Activated CD4-positive, alpha-beta T cell treated with anti-CD3 and anti-CD28 coated beads, Interleukin-2, Interleukin-6, amounts not matched to agents 100 ng/mL and 50 ng/mL, durations not matched to agents 16 hours and 8 hours (primary cell): ENCODE measurements around the gene CD74.

Experiments
- DNase-seq: peaks from one replicate; pipeline ENCODE4 v3.0.0-alpha.2; 2020

The CD74 gene

DNA sequence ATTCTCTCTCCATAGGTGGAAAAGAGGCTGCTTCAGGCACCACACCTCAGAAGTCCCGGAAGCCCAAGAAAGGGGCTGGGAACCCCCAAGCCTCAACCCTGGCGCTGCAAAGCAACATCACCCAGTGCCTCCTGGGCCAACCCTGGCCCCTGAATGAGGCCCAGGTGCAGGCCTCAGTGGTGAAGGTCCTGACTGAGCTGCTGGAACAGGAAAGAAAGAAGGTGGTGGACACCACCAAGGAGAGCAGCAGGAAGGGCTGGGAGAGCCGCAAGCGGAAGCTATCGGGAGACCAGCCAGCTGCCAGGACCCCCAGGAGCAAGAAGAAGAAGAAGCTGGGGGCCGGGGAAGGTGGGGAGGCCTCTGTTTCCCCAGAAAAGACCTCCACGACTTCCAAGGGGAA, 16.4 kb downstream of the CD74 start:
- no peak for DNase-seq

- no peak for DNase-seq
These were observed 17.1 kb downstream of the CD74 start for GRCh38 chr5:150395688-150395975.

GRCh38 chr5:150394912-150395687, 17.6 kb downstream of the CD74 start:
- no peak for DNase-seq

GRCh38 chr5:150394131-150394530, 18.6 kb downstream of the CD74 start:
- DNase-seq, result no peak

DNA sequence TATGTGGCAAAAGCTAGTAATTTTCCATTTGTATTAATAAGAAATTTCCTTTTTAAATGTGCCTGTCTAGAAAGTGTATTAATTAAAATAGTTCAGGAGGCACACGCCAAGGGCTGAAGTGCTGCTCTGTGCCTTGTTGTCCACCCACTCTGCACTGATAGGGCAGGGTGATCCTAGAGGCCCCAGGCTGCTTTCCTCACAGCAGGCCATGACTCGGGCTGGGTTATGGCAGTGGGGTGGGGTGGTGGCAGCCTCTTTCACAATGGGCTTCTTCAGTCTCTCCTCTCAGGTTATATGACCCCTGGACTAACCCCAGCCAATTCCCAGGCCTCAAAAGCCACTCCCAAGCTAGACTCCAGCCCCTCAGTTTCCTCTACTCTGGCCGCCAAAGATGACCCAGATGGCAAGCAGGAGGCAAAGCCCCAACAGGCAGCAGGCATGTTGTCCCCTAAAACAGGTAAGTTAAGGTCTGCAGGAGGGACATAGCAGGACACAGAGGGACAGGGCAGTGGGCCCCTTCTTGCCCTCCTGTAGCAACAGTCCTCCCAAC, 19.5 kb downstream of the CD74 start:
- no peak for DNase-seq

DNA sequence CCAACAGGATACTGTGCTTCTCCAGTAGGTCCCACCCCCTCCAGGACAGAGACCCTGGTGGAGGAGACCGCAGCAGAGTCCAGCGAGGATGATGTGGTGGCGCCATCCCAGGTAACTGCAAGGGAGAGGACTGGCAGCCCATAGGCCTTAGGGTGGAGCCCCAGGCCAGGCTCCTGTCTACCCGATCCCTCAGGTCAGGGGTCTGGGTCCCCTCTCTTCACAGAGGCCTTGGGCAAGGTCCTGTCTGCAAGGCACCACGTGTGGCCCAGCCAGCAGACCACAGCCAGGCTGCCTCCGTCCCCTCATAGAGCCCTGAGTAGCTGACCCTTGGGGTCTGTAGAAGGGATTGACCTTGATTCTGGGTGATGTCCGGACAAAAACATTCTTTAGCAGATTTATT, 20.0 kb downstream of the CD74 start:
- DNase-seq, result no peak

DNA sequence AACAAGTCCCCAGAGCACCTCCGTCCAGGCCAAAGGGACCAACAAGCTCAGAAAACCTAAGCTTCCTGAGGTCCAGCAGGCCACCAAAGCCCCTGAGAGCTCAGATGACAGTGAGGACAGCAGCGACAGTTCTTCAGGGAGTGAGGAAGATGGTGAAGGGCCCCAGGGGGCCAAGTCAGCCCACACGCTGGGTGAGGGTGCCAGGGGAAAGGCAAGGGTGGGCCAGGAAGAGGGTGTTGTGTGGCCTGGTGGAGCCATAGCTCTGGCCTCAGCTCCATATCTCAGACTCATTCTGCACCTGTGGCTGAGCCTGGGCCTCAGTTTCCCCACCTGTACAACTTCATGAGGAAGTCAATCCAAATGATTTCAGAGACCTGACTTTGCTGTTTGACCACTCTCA, 20.7 kb downstream of the CD74 start:
- DNase-seq, result no peak

GRCh38 chr5:150391064-150391834, 21.5 kb downstream of the CD74 start:
- DNase-seq, result no peak

DNA sequence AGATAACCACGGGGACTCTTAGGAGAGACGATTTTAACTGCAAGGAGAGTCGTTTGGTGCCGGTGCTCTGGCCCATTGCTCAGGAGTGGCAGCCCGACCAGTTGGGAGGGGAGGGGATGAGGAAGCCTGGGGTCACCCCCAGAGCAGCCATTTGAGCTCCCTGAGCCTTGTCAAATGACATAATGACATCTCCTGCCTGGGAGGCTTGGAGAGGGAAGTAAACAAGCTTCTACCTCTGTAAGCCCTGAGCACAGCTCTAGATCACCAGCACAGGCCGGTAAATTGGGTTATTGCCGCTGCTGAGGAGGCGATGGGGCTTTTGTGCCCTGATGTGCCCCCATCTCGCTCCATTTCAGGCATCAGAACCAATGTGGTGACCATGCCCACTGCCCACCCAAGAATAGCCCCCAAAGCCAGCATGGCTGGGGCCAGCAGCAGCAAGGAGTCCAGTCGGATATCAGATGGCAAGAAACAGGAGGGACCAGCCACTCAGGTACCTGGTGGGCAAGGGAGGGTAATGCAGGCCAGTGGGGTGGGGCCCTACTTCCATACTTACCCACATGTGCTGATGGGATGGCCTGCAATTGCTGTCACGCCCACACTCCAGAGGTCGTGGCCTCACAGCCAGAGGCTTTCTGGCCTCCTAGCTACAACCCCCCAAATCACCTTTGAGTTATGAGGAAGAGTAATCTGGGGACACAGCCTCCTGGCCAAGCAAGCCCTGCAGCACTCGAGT, 23.0 kb downstream of the CD74 start:
- DNase-seq, result no peak

DNA sequence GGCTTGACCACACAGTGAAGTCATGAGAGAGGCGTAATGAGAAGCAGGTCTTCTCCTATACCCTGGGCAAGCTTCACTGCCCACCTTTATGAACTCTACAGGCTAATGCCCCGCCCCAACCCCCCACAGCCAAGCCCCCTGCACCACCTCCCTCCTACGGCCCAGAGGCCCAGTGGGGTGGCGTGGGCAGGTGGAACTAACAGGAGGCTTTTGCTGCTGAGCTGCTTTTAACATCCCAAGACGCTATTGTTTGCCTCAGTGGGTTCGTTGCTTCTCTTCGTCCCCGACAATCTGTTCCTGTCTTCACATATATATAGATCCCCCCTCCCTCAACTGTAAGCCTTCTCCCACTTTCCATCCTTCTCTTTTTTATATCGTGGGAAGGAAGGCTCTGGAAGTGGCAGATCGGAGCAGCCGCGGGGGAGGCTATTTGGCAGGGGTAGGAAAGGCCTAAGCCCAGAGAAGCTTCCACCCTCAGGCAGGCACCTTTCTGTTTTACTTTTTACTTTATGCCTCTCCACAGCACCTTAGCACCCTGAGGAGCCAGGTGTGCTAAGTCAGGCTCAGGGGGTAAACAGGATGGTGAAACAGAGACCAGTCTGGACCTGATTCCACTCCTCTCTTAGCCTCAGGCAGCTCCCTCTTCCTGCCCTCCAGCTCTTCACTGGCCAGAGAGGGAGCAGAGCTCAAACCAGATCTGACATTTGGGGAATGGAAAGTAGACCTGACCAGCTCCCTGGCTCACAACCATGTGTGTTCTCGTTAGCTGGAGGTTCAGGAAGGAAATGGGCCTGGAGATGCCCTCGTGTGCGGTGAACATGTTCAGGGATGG, 26.5 kb downstream of the CD74 start:
- DNase-seq, result no peak

DNA sequence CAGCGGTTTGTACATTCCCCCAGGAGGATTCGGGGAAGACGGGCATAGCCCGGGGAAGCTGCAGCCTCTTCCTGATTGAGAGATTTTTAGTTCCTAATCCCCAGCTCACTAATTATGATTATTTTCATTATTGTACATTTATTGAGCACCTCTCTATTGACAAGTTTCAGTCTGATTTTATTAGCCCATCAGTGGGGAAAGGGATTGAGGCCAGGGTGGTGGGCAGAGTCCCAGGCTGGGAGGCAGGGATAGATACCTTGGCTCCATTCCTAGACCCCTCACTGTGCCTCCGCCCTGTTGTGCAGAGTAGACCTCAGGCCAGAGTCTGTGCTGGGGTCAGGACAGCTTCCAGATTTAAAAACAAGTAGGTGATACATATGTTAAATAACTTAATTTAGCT, 28.0 kb downstream of the CD74 start:
- no peak for DNase-seq

- DNase-seq, result no peak
These were observed 34.6 kb downstream of the CD74 start for GRCh38 chr5:150377964-150378694.

DNA sequence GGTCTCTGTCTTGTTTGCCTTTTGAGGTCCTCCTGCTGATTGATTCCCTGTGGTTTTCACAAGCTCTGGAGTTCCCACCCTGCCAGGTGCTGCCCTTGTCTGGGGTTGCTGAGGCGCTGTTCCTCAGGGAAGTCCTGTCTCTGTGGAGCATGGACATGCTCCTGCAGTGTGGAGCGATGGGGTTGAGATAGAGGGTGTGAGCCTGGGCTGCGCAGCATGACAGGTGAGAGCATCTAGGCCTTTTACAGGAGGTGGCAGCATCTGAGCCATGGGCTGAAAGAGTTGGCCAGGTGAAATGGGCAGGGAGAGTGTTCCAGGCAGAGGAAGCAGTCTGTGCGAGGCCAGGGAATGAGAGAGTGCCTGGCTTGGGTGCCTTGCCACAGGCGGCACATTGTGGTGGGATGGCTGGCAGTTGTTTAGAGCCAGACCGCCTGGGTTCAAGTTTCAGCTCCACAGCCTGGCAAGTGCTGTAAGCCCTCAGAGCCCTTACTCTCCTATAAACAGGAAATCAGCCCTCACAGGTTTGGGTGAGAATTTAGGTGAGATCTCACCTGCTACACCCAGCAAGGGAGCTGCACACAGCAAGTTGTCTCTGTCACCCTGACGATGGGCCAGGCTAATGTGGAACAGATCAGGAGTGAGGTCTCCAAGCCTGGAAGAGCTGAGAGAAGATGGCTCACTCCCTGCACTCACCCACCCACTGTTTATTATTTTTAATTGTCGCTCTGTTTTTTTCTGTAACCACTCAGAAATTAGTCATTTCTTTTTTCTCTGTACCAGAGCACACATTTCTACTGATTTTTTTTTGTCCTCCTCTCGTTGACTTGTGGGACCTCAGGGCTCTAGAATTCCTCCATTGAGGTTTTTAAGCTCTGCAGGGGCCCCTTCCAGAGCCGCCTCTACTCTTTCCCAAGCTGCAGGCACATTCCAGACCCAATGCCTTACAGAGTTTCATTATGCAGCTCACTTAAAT, 35.6 kb downstream of the CD74 start:
- DNase-seq, result no peak

- no peak for DNase-seq
These were observed 38.1 kb downstream of the CD74 start for GRCh38 chr5:150374651-150375050.

GRCh38 chr5:150372639-150373038, 40.1 kb downstream of the CD74 start:
- DNase-seq, result no peak

- DNase-seq, result no peak
These were observed 44.2 kb downstream of the CD74 start for GRCh38 chr5:150368526-150368925.

DNA sequence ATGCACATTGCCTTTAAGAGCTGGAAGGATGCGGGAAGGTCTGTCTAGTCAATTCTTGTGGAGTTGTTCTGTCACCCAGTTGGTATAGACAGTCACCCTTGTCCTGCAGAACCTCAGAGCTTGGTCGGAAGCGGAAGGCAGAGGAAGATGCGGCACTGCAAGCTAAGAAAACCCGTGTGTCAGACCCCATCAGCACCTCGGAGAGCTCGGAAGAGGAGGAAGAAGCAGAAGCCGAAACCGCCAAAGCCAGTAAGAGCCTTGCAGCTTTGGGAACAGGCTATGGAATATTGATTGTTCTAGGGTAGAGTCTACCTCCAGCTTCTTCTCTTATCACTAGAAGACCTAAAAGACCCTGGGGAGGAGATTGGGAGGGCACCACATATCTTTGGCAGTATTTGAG, 48.7 kb downstream of the CD74 start:
- no peak for DNase-seq

- no peak for DNase-seq
These were observed 49.5 kb downstream of the CD74 start for GRCh38 chr5:150363185-150363584.

- DNase-seq, result no peak
These were observed 51.4 kb downstream of the CD74 start for GRCh38 chr5:150361301-150361700.

DNA sequence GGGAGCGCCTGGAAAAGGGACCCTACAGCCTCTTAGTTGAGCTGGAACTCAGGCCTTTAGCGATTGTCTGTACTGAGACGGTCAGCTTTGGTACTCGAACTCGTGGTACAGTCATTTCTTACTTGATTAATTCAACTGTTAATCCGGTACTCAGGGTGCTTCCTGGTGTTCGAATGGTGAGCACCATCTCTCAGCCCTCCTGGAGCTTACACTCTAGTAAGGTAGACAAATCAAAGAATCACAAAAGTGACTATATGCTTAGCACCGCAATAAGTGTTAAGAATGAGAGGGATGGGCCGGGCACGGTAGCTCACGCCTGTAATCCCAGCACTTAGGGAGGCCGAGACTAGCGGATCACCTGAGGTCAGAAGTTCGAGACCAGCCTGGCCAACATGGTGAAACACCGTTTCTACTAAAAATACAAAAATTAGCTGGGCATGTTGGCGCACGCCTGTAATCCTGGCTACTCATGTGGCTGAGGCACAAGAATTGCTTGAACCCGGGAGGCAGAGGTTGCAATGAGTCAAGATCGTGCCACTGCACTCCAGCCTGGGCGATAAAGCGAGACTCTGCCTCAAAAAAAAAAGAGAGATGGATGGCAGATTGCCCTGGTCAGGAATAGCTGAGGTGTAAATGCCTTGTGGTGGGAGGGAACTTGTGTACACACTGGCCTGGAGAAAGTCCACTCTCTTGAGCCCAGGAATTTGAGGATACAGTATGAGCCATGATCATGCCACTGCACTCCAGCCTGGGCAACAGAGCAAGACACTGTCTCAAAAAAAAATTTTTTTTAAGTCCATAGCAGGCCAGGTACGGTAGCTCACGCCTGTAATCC, 54.2 kb downstream of the CD74 start:
- peak; percentile 26 for DNase-seq
